Measurements from ENCODE around the gene DMAC2.

Gene DMAC2

GRCh38 chr19:41457241-41457640 lies 17.5 kb upstream of the DMAC2 start:
- Histone ChIP-seq H3K27me3 (ENCODE audit: low read depth, low read length) (peaks cover 7% of the 10 kb centered on the region), H3K4me1 (ENCODE audit: control insufficient read depth in 1 of 2, insufficient read depth in 2 of 2, low read length in 2 of 2) (no peaks in the 10 kb centered on the region), H3K9me3 (ENCODE audit: control insufficient read depth in 1 of 2, low read length in 2 of 2) (no peaks in the 10 kb centered on the region), H3K27ac (ENCODE audit: low read length) (no peak overlapping the region), H3K36me3 (ENCODE audit: control insufficient read depth in 1 of 2, insufficient read depth in 2 of 2, low read length in 2 of 2) (no peaks in the 10 kb centered on the region), H3K4me3 (ENCODE audit: low read depth in 1 of 2, low read length in 2 of 2) (no peak overlapping the region)

GRCh38 chr19:41456342-41456918 lies 16.7 kb upstream of the DMAC2 start:
- peaks cover 6% of the 10 kb centered on the region for H3K27me3 ChIP-seq (ENCODE audit: low read depth, low read length)
- H3K27ac ChIP-seq (ENCODE audit: low read length) = no peak overlapping the region

GRCh38 chr19:41455936-41456335 lies 16.2 kb upstream of the DMAC2 start:
- H3K36me3 ChIP-seq (ENCODE audit: control insufficient read depth in 1 of 2, insufficient read depth in 2 of 2, low read length in 2 of 2) = no peaks in the 10 kb centered on the region
- no peak overlapping the region for H3K4me3 ChIP-seq (ENCODE audit: low read depth in 1 of 2, low read length in 2 of 2)
- no peak overlapping the region for H3K27ac ChIP-seq (ENCODE audit: low read length)
- peaks cover 1% of the 10 kb centered on the region for H3K27me3 ChIP-seq (ENCODE audit: low read depth, low read length)
- H3K4me1 ChIP-seq (ENCODE audit: control insufficient read depth in 1 of 2, insufficient read depth in 2 of 2, low read length in 2 of 2) = no peaks in the 10 kb centered on the region
- no peaks in the 10 kb centered on the region for H3K9me3 ChIP-seq (ENCODE audit: control insufficient read depth in 1 of 2, low read length in 2 of 2)

More at GRCh38 chr19:41456342-41456918, 16.7 kb upstream of the DMAC2 start:
- Histone ChIP-seq H3K4me3 (ENCODE audit: low read depth in 1 of 2, low read length in 2 of 2) (no peak overlapping the region), H3K9me3 (ENCODE audit: control insufficient read depth in 1 of 2, low read length in 2 of 2) (no peaks in the 10 kb centered on the region), H3K36me3 (ENCODE audit: control insufficient read depth in 1 of 2, insufficient read depth in 2 of 2, low read length in 2 of 2) (no peaks in the 10 kb centered on the region), H3K4me1 (ENCODE audit: control insufficient read depth in 1 of 2, insufficient read depth in 2 of 2, low read length in 2 of 2) (no peaks in the 10 kb centered on the region)

GRCh38 chr19:41452584-41453275 lies 13.0 kb upstream of the DMAC2 start:
- H3K4me1 ChIP-seq (ENCODE audit: control insufficient read depth in 1 of 2, insufficient read depth in 2 of 2, low read length in 2 of 2) = no peaks in the 10 kb centered on the region
- no peaks in the 10 kb centered on the region for H3K36me3 ChIP-seq (ENCODE audit: control insufficient read depth in 1 of 2, insufficient read depth in 2 of 2, low read length in 2 of 2)
- no peak overlapping the region for H3K27ac ChIP-seq (ENCODE audit: low read length)
- H3K27me3 ChIP-seq (ENCODE audit: low read depth, low read length) = no peaks in the 10 kb centered on the region
- no peaks in the 10 kb centered on the region for H3K9me3 ChIP-seq (ENCODE audit: control insufficient read depth in 1 of 2, low read length in 2 of 2)
- no peak overlapping the region for H3K4me3 ChIP-seq (ENCODE audit: low read depth in 1 of 2, low read length in 2 of 2)

GRCh38 chr19:41449865-41450178 lies 10.1 kb upstream of the DMAC2 start:
- H3K4me3 ChIP-seq (ENCODE audit: low read depth in 1 of 2, low read length in 2 of 2) = no peak overlapping the region
- no peaks in the 10 kb centered on the region for H3K4me1 ChIP-seq (ENCODE audit: control insufficient read depth in 1 of 2, insufficient read depth in 2 of 2, low read length in 2 of 2)
- no peak overlapping the region for H3K27ac ChIP-seq (ENCODE audit: low read length)

GRCh38 chr19:41449079-41449864 lies 9.6 kb upstream of the DMAC2 start:
- no peaks in the 10 kb centered on the region for H3K36me3 ChIP-seq (ENCODE audit: control insufficient read depth in 1 of 2, insufficient read depth in 2 of 2, low read length in 2 of 2)
- H3K4me3 ChIP-seq (ENCODE audit: low read depth in 1 of 2, low read length in 2 of 2) = peak overlapping the region in 1 of 2 donors; percentile 40
- no peaks in the 10 kb centered on the region for H3K9me3 ChIP-seq (ENCODE audit: control insufficient read depth in 1 of 2, low read length in 2 of 2)
- H3K27me3 ChIP-seq (ENCODE audit: low read depth, low read length) = no peaks in the 10 kb centered on the region
- H3K4me1 ChIP-seq (ENCODE audit: control insufficient read depth in 1 of 2, insufficient read depth in 2 of 2, low read length in 2 of 2) = no peaks in the 10 kb centered on the region
- H3K27ac ChIP-seq (ENCODE audit: low read length) = no peak overlapping the region

More at GRCh38 chr19:41449865-41450178, 10.1 kb upstream of the DMAC2 start:
- Histone ChIP-seq H3K27me3 (ENCODE audit: low read depth, low read length) (no peaks in the 10 kb centered on the region), H3K36me3 (ENCODE audit: control insufficient read depth in 1 of 2, insufficient read depth in 2 of 2, low read length in 2 of 2) (no peaks in the 10 kb centered on the region), H3K9me3 (ENCODE audit: control insufficient read depth in 1 of 2, low read length in 2 of 2) (no peaks in the 10 kb centered on the region)

- Histone ChIP-seq H3K9me3 (ENCODE audit: control insufficient read depth in 1 of 2, low read length in 2 of 2) (no peaks in the 10 kb centered on the region), H3K4me1 (ENCODE audit: control insufficient read depth in 1 of 2, insufficient read depth in 2 of 2, low read length in 2 of 2) (no peaks in the 10 kb centered on the region), H3K27ac (ENCODE audit: low read length) (no peak overlapping the region), H3K4me3 (ENCODE audit: low read depth in 1 of 2, low read length in 2 of 2) (no peak overlapping the region), H3K36me3 (ENCODE audit: control insufficient read depth in 1 of 2, insufficient read depth in 2 of 2, low read length in 2 of 2) (no peaks in the 10 kb centered on the region), H3K27me3 (ENCODE audit: low read depth, low read length) (no peaks in the 10 kb centered on the region)
Observed at GRCh38 chr19:41447732-41448332, 8.1 kb upstream of the DMAC2 start.

GRCh38 chr19:41445575-41445974 lies 5.9 kb upstream of the DMAC2 start:
- Histone ChIP-seq H3K9me3 (ENCODE audit: control insufficient read depth in 1 of 2, low read length in 2 of 2) (no peaks in the 10 kb centered on the region), H3K36me3 (ENCODE audit: control insufficient read depth in 1 of 2, insufficient read depth in 2 of 2, low read length in 2 of 2) (no peaks in the 10 kb centered on the region)

GRCh38 chr19:41443813-41444455 lies 4.2 kb upstream of the DMAC2 start:
- H3K27ac ChIP-seq (ENCODE audit: low read length) = no peak overlapping the region
- no peaks in the 10 kb centered on the region for H3K9me3 ChIP-seq (ENCODE audit: control insufficient read depth in 1 of 2, low read length in 2 of 2)
- H3K4me3 ChIP-seq (ENCODE audit: low read depth in 1 of 2, low read length in 2 of 2) = no peak overlapping the region
- no peaks in the 10 kb centered on the region for H3K27me3 ChIP-seq (ENCODE audit: low read depth, low read length)
- peaks cover 4 to 8% of the 10 kb centered on the region in 2 donors for H3K4me1 ChIP-seq (ENCODE audit: control insufficient read depth in 1 of 2, insufficient read depth in 2 of 2, low read length in 2 of 2)
- H3K36me3 ChIP-seq (ENCODE audit: control insufficient read depth in 1 of 2, insufficient read depth in 2 of 2, low read length in 2 of 2) = peaks cover 0 to 3% of the 10 kb centered on the region in 2 donors

More at GRCh38 chr19:41445575-41445974, 5.9 kb upstream of the DMAC2 start:
- Histone ChIP-seq H3K4me3 (ENCODE audit: low read depth in 1 of 2, low read length in 2 of 2) (no peak overlapping the region), H3K27me3 (ENCODE audit: low read depth, low read length) (no peaks in the 10 kb centered on the region), H3K4me1 (ENCODE audit: control insufficient read depth in 1 of 2, insufficient read depth in 2 of 2, low read length in 2 of 2) (no peaks in the 10 kb centered on the region), H3K27ac (ENCODE audit: low read length) (no peak overlapping the region)

- Histone ChIP-seq H3K27me3 (ENCODE audit: low read depth, low read length) (no peaks in the 10 kb centered on the region), H3K4me1 (ENCODE audit: control insufficient read depth in 1 of 2, insufficient read depth in 2 of 2, low read length in 2 of 2) (peaks cover 4 to 11% of the 10 kb centered on the region in 2 donors), H3K27ac (ENCODE audit: low read length) (no peak within 1 kb of the TSS), H3K36me3 (ENCODE audit: control insufficient read depth in 1 of 2, insufficient read depth in 2 of 2, low read length in 2 of 2) (peaks cover 0 to 7% of the 10 kb centered on the region in 2 donors), H3K9me3 (ENCODE audit: control insufficient read depth in 1 of 2, low read length in 2 of 2) (no peaks in the 10 kb centered on the region), H3K4me3 (ENCODE audit: low read depth in 1 of 2, low read length in 2 of 2) (peak within 1 kb of the TSS in 1 of 2 donors; percentile 11)
Observed at GRCh38 chr19:41442473-41443355, 3.0 kb upstream of the DMAC2 start, which contains the start of gene ERICH4. TSS of gene ERICH4 (plus strand) at chr19:41443156. CDS start at chr19:41443170, 14 bp downstream.
